Measurements from ENCODE around the gene FABP1. TPM values are rescaled to one million over a fixed set of nuclear protein-coding genes. Genes with fewer than 3 reads are reported as not detected.
A peak's percentile ranks its signal among the peaks of the same experiment; 100 is the strongest.

The FABP1 gene
- total RNA-seq, 6 donors from 2014 or later, result 0.67 to 1.0 TPM; not detected in 4

- Histone ChIP-seq H3K4me3 (no peak overlapping the region), H3K36me3 (no peaks in the 10 kb centered on the region), H3K9me3 (no peaks in the 10 kb centered on the region), H3K27me3 (peaks cover 0 to 10% (median 0%) of the 10 kb centered on the region in 4 donors), H3K4me1 (peaks cover 0 to 10% (median 7%) of the 10 kb centered on the region in 4 donors), H3K27ac (no peak overlapping the region)
- WGBS, 2 donors, result 100% methylated on average over 1 of the region's 1 CpG; no CpG with 5 or more reads in 1 of the 2 donors
- no peak for ATAC-seq (ENCODE audit: low FRiP score in 2 of 2)
- TF ChIP-seq EP300 (IDR thresholded peaks at IDR 0.05) (no peak), CTCF (IDR thresholded peaks at IDR 0.05) (no peak), POLR2A (IDR thresholded peaks at IDR 0.05) (no peak), POLR2AphosphoS5 (IDR thresholded peaks at IDR 0.05) (no peak)
- no peak for DNase-seq
These were observed 44.1 kb upstream of the FABP1 start for GRCh38 chr2:88171966-88172365.

- Histone ChIP-seq H3K4me1 (peaks cover 0 to 10% (median 7%) of the 10 kb centered on the region in 4 donors), H3K27me3 (peaks cover 0 to 10% (median 0%) of the 10 kb centered on the region in 4 donors), H3K9me3 (no peaks in the 10 kb centered on the region), H3K27ac (peak overlapping the region in 3 of 4 donors; percentile 75 to 90 (median 87)), H3K4me3 (peak overlapping the region; percentile 52 to 64 (median 59)), H3K36me3 (no peaks in the 10 kb centered on the region)
- peak in 1 of 2 donors; percentile 40 for DNase-seq
- TF ChIP-seq POLR2A (IDR thresholded peaks at IDR 0.05) (no peak), EP300 (IDR thresholded peaks at IDR 0.05) (no peak), POLR2AphosphoS5 (IDR thresholded peaks at IDR 0.05) (no peak), CTCF (IDR thresholded peaks at IDR 0.05) (no peak)
- WGBS, 2 donors, result 10 to 12% methylated on average over 17 to 31 of the region's 37 CpGs
- peak; percentile 55 to 73 for ATAC-seq (ENCODE audit: low FRiP score in 2 of 2)
These were observed 42.6 kb upstream of the FABP1 start for GRCh38 chr2:88170472-88170892.

GRCh38 chr2:88168386-88168785 lies 40.5 kb upstream of the FABP1 start:
- WGBS, 2 donors, result 74 to 85% methylated on average over 7 of the region's 7 CpGs
- TF ChIP-seq CTCF (IDR thresholded peaks at IDR 0.05) (no peak), POLR2A (IDR thresholded peaks at IDR 0.05) (no peak), EP300 (IDR thresholded peaks at IDR 0.05) (no peak), POLR2AphosphoS5 (IDR thresholded peaks at IDR 0.05) (no peak)
- Histone ChIP-seq H3K27me3 (peaks cover 0 to 10% (median 0%) of the 10 kb centered on the region in 4 donors), H3K4me1 (peaks cover 0 to 10% (median 7%) of the 10 kb centered on the region in 4 donors), H3K27ac (no peak overlapping the region), H3K9me3 (no peaks in the 10 kb centered on the region), H3K4me3 (no peak overlapping the region), H3K36me3 (no peaks in the 10 kb centered on the region)
- no peak for DNase-seq
- no peak for ATAC-seq (ENCODE audit: low FRiP score in 2 of 2)

GRCh38 chr2:88167740-88168139 lies 39.9 kb upstream of the FABP1 start:
- H3K36me3 ChIP-seq, result no peaks in the 10 kb centered on the region
- DNase-seq (no peak), ATAC-seq (ENCODE audit: low FRiP score in 2 of 2) (no peak)
- no peak overlapping the region for H3K4me3 ChIP-seq
- TF ChIP-seq POLR2AphosphoS5 (IDR thresholded peaks at IDR 0.05) (no peak), POLR2A (IDR thresholded peaks at IDR 0.05) (no peak), CTCF (IDR thresholded peaks at IDR 0.05) (no peak), EP300 (IDR thresholded peaks at IDR 0.05) (no peak)
- no peak overlapping the region for H3K27ac ChIP-seq
- H3K4me1 ChIP-seq, result peaks cover 0 to 10% (median 7%) of the 10 kb centered on the region in 4 donors
- 80 to 90% methylated on average over 2 of the region's 2 CpGs for WGBS, 2 donors
- H3K27me3 ChIP-seq, result peaks cover 0 to 10% (median 0%) of the 10 kb centered on the region in 4 donors
- H3K9me3 ChIP-seq, result no peaks in the 10 kb centered on the region

All from upper lobe of left lung (tissue), 6 donors.